Astrocyte (in vitro differentiated cells and primary cell): ENCODE results near the gene TRIO.

Experiments used
- CTCF ChIP-seq: IDR thresholded peaks from 2 replicates; pipeline ENCODE4 v1.5.1; 2011; ENCODE audit warnings: low read depth, mild to moderate bottlenecking, inconsistent platforms, low read length, moderate library complexity; ENCODE audit not compliant: insufficient read depth
- EZH2 ChIP-seq: IDR thresholded peaks from 2 replicates; pipeline ENCODE4 v1.6.1; 2012; ENCODE audit warnings: mild to moderate bottlenecking, low read length, inconsistent platforms; ENCODE audit not compliant: insufficient read depth

GRCh38 chr5:14419686-14420085 is 276.5 kb downstream of the TRIO start:
- TF ChIP-seq CTCF (no peak), EZH2 (no peak)
